ELF-1 (cell line): ENCODE results near the gene NEDD4L.
"Not testable (repeated sequence)": the region's sequence is repeated elsewhere in the genome, so short reads cannot be mapped to it uniquely, and the experiment has no call there.

ENCODE experiments used
- DNase-seq: peaks from one replicate; pipeline ENCODE4 v3.0.0-alpha.2; 2016; ENCODE audit warnings: low read depth, low spot score

Gene NEDD4L

GRCh38 chr18:58026857-58027256, 17.2 kb upstream of the NEDD4L start:
- DNase-seq = no peak

GRCh38 chr18:58027341-58027740, 16.7 kb upstream of the NEDD4L start:
- no peak for DNase-seq

DNA sequence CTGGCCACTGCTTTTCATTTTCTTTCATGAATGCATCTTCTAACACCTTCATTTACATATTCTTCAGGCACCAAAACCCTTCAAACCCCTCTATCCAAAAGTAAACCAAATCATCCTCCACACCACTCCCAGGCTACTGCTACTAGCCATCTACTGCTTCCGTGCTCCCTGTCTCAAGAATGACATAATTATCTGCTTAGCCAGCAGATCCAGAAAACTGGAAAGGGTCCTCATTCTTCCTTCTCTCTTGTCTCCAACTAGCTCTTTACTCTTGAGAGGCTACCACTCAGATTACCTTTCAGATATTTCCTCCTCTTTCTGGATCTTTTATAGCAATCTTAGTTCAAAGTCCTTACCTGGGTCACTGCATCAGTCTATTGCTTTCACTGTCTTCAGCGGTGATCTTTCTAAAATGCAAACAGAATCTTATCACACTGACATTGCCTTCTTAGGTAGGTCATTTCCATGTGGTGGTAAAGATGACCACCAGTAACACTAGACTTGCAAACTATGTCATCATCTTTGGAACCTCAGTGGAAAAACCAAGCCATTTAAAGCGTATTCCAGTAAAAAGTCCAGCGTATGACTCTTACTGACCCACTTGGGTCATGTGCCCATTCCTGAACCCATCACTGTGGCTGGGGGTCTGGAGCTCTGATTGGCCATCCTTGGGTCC, 15.8 kb upstream of the NEDD4L start:
- DNase-seq = no peak

GRCh38 chr18:58032233-58032632, 11.8 kb upstream of the NEDD4L start:
- no peak for DNase-seq

GRCh38 chr18:58033216-58033615, 10.8 kb upstream of the NEDD4L start:
- no peak for DNase-seq

DNA sequence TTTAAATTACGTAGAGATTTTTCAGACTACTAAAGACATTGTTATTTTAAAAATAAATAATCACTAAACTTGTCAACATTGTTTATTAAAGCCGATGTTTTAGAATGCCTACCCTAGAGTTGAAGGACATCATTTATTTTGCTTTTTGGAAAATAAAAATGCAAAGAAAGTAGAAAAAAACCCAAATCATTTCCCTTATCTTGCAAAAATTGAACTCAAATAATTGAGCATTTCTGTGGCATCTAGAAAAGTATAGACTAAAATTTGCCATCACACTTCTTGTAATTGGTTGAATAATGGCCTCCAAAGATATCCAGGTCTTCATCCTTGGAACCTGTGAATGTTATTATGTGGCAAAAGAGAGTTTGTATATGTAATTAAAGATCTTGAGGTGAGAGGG, 9.7 kb upstream of the NEDD4L start:
- DNase-seq = no peak

- DNase-seq = no peak
Measured at GRCh38 chr18:58037163-58037562, 6.9 kb upstream of the NEDD4L start.

DNA sequence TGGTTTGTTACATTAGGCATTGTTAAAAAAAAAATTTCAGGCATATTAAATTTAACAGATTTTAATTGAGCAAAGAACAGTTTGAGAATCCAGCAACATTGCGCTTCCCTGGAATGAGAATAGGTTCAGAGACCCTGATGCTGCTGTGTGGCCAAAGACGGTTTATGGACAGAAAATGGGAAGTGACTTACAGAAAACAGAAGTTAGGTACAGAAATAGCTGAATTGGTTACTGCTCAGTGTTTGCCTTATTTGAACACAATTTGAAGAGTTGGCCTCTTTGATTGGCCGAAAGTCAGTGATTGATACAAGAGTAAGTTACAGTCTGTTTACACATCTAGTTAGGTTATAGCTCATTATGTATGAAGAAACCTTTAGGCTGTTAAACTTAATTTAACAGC, 6.0 kb upstream of the NEDD4L start:
- no peak for DNase-seq

GRCh38 chr18:58041633-58042032, 2.4 kb upstream of the NEDD4L start:
- DNase-seq = no peak

DNA sequence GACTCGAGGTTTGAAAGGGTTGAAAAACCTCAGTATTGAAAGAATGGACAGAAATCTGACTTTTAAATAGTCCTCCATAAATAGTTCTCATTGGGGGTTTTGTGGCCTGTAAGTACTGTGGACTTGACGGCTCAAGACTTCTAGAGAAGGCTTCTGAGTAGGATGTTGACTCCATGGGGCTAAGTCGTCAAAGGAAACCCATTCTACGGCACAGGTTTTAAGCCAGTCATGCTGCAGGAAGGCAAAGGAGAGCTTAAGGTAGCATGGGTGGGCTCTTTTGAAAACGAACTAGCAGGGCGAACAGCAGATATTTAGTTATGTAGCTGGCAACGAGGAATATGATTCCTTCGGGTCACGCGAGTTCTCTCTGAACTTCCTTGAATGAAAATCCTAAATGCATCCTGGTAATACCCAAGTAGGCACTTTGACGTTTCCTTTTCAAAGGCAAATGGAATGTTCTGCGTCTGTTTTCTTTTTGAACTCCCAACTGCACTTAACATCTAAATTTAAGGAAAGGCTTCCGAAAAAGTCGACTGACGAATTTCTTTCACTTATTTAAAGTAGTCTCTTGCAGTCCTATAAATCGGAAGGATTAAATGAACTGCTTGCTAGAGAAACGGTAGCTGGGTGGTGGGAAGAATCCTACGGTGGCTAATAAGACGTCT, 1.1 kb upstream of the NEDD4L start:
- DNase-seq = peak; percentile 36

DNA sequence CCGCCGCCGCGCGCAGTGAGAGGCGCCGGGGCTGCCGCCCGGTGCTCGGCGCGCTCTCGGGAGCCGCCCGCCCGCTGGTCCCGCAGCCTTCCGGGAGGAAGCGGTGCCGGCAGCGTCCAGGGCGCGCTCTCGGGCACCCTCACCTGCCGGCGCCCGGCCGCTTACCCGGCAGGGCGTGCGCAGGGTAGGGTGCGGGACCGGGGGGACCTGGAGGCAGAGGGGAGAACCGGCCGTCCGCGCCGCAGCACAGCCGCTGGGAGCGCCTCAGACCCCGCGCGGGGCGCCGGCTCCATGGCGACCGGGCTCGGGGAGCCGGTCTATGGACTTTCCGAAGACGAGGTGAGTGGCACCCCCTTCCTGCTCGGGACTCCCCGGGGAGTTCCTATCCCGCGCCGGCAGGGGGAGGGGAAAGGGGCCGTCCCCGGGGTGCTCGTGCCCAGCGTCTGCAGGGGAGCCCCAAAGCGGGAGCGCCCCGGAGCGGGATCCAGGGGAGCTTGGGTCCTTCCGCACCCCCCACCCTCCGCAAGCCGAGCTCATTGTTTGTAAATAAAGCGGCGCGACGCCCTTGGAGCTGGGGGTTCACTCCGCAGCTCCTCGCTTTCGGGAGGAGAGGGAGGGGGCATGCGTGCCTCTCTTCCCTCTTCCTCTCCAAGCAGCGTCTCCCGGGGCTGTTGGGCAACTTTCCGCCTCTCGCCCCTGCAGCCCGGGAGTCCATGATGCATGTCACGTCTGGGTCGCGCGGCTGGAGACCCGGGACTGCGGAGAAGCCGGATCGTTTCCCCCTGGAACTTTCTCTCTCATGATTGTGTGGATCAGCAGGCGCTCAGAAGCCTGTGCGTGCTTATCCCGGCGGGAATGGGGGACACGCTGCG, 580 bp downstream of the NEDD4L start:
- DNase-seq = peak; percentile 67

DNA sequence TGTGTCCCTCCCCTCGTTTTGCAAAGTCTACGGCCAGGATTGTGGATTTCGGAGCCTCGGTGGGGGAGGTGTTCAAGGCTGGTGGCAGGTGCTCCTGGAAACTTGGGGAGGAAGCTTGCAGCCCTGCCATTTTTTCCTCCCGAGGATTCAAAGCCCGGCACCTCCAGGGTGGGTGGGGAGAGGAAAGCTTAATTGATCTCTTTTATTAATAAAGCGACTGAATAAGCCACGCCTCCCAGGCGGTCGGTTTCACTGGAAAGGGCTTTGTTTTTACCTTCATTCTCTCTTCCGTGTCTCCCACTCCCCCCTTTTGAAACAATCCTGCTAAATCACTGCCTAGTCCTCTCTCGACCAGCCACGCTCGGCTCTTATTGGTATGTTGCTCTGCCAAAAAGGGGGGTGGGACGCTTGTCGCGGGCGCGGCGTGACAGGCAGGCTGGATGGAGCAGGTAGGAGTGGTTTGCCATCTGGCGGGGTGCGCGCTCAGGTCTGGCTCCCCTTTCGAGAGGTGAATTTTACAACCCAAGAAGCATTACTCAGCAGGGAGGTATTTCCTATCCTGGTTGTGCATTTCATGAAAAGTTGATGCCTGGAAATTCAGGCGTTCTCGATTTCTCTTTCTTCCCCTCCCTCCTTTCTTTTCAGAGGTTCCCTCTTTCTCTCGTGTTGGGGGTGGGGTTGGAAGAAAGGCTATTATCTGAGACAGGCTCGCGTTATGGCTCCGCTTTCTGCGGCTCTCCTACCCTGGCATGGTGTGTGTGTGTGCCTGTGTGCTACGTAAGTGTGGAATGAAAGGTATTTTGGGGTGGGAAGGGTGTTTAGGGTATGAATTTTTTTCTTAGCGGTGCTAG, 1.4 kb downstream of the NEDD4L start:
- DNase-seq = peak; percentile 74

DNA sequence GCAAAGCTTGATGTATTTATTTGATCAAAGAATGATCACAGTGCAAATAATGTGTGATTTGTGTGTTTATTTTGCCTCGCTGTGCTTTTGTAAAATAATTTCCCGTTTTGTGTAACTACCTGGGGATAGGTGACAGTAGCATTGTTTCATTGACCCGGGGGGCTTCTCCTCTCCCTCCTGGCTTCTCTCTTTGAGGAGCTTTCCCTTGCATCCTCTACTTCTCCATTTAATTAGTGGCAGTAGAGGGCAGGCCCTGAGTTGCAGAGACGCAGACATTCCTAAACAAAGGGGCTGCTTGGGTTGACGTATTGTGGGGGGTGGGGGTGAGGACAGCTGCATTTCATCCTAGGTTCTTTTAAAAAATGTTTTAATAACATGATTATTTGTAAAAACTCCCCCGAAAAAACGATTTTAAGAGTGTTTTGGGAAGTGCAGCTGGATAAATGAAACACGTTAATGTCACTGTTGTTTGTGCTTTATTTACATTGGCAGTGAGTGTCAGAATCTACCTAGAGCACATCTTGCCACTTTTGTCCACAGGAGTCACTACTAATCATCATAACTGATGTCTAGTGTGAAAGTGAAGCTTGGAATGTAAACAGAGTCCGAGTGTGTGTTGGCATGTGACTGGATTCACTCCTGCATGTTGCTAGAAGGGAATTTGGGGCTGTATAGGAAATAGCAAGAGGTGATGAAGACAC, 2.2 kb downstream of the NEDD4L start:
- peak; percentile 72 for DNase-seq

- DNase-seq = no peak
Measured at GRCh38 chr18:58046794-58047555, 2.9 kb downstream of the NEDD4L start.

- DNase-seq = no peak
Measured at GRCh38 chr18:58047556-58047882, 3.5 kb downstream of the NEDD4L start.

- DNase-seq = no peak
Measured at GRCh38 chr18:58048081-58048642, 4.1 kb downstream of the NEDD4L start.

DNA sequence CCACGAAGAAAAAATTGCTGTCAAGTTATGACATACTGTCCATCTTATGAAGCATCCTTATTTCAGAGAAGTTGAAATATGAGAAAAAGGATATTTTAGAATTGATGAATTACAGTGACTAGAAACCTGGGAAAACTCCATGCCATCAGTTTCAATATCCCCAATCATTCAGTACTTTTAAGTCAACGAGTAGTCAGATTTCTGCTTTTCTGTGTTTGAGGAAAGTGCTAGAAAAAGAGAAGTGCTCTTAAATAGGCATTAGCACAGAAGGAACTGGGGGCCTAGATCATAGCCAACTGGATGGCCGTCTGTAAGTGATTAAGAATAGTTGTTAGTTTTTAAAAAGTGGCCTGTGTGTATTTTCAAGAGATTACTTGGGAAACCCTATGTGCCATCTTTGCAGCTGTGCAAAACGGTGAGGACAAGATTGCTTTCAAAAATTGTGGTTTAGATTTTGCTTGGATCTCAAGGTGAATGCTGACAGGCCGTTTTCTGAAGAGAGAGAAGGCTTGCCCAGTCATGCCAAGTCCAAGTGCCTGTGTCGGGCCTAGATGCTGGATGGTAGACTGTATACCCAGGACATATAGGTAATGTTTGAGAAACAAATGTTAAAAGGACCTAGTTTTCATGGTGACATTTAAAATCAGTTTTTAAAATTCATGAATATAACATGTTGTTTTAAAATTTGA, 5.1 kb downstream of the NEDD4L start:
- no peak for DNase-seq

- DNase-seq = not testable (repeated sequence)
Measured at GRCh38 chr18:58050963-58051362, 6.9 kb downstream of the NEDD4L start.

DNA sequence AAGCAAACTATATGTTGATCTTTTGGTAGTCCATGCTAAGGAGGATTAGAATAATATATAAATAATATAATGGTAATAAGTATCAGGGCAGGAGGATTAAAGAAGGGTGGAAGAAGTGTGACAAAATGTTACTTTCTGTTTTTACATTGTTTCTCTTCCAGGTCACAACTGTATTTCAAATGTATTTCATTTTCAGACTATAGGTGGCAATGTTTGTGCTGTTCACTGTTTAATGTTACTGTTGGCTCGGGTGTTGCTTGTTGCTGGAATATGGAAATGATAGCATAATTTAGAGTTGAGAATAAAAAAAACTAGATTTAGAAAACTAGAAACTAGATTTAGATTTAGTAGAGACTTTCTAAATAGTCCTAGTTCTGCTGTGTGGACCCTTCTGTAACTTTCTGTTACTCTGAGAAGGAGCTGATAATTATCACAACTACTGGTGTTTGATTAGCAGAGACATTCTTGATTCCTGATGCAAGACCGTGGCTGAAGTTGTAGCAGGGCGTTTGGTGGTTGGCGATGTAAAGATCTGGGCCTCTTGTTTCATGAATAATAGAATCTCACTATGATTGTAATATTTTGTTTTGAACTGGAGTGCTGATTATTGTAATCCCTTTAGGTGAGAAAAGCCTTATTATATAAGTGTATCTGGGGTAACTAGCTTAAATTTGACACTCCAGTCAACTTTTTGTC, 7.9 kb downstream of the NEDD4L start:
- DNase-seq = no peak
